ENCODE results near the gene TACR3.

GRCh38 chr4:103721251-103721650 lies 1.5 kb upstream of the TACR3 start:
- no peak for TF ChIP-seq CTCF (IDR thresholded peaks at IDR 0.05; ENCODE audit: extremely low read depth in 1 of 2, insufficient read depth in 1 of 2, low read depth in 1 of 2, low read length in 2 of 2)
- TF ChIP-seq EZH2 (IDR thresholded peaks at IDR 0.05; ENCODE audit: borderline replicate concordance, low read depth, low read length, severe bottlenecking) = no peak
- no peak for TF ChIP-seq POLR2A (IDR thresholded peaks at IDR 0.05; ENCODE audit: low read depth, low read length)
- no peak for TF ChIP-seq MAX (IDR thresholded peaks at IDR 0.05; ENCODE audit: insufficient read depth, insufficient read length)
- TF ChIP-seq POLR2AphosphoS5 (IDR thresholded peaks at IDR 0.05; ENCODE audit: insufficient read depth, low read depth, low read length) = no peak
- TF ChIP-seq MYC (IDR thresholded peaks at IDR 0.05; ENCODE audit: low read depth, low read length) = no peak
- TF ChIP-seq FOS (IDR thresholded peaks at IDR 0.05; ENCODE audit: borderline replicate concordance, insufficient read depth, low read length) = no peak
- no peak for TF ChIP-seq GATA2 (IDR thresholded peaks at IDR 0.05; ENCODE audit: insufficient read depth, insufficient read length, low read depth, low read length)
